ENCODE measurements around the gene PAPLN. TPM values are rescaled to one million over a fixed set of nuclear protein-coding genes. Genes with fewer than 3 reads are reported as not detected.
A peak's percentile ranks its signal among the peaks of the same experiment; 100 is the strongest.

Gene PAPLN
- polyA plus RNA-seq, 3 donors = 0.58 to 2.8 (median 0.73) TPM

DNA sequence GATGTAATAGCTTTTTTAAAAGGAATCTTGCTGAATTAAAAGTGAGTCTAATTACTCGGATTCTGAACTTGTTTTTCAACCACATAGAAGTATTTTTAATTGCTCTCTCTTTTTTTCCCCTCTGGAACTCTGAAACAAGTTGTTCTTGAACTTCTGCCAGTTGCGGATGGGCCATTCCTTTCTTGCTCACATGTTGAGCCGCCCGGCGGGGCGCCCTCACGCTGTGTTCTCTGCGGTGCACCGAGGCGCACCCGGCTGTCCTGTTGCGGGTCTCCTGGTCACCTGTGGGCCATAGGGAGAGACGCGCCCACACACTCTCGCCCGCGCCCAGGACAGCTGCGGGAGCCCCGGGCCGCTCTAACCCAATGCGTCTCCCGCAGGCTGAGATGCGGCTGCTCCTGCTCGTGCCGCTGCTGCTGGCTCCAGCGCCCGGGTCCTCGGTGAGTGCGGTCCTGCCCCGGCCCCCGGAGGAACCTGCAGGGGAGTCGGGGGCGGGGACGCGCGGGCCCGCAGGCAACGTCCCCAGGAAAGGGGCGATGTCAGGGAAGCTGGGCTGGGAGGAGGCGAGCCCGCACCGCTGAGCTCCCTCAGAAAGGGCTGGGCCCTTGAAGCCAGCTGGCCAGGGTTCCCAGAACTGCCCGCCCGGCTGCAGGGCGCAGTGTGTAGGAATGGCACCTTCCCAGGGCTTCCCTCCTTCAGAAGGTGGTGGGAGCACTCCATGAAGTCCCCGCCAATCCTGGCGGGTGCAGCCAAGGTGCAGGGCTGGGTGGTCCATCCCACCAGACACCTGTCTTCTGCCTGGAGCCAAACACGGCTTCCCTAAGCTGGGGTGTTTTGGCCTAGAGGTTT is 2.3 kb downstream of the PAPLN start:
- Histone ChIP-seq H3K4me2 (replicated peaks; ENCODE audit: extremely low read depth, low read length, poor library complexity, severe bottlenecking) (peak overlapping the region; percentile 52), H3K79me2 (ENCODE audit: insufficient read depth, low read length) (no peaks in the 10 kb centered on the region), H2AFZ (ENCODE audit: insufficient read depth, low read depth, low read length, poor library complexity, severe bottlenecking) (peak overlapping the region; percentile 68), H3K4me1 (ENCODE audit: control insufficient read depth in 1 of 2, insufficient read depth in 2 of 2, low read length in 2 of 2) (peaks cover 48 to 81% of the 10 kb centered on the region in 2 donors), H3K9ac (ENCODE audit: insufficient read depth, low read length, poor library complexity, severe bottlenecking) (peak overlapping the region; percentile 21), H3K4me3 (replicated peaks in 1 of 3; ENCODE audit: low read depth in 2 of 3, low read length in 3 of 3) (peak overlapping the region in 1 of 3 experiments; percentile 56), H3K36me3 (replicated peaks in 1 of 2; ENCODE audit: control insufficient read depth in 1 of 2, insufficient read depth in 2 of 2, low read length in 2 of 2) (no peaks in the 10 kb centered on the region), H4K20me1 (ENCODE audit: insufficient read depth, low read length) (peaks cover 5% of the 10 kb centered on the region), H3K27me3 (ENCODE audit: control insufficient read depth in 2 of 2, insufficient read depth in 2 of 2, low read length in 2 of 2) (peaks cover 37 to 65% of the 10 kb centered on the region in 2 donors), H3K27ac (ENCODE audit: low read depth in 1 of 2, low read length in 2 of 2) (no peak overlapping the region), H3K9me3 (replicated peaks in 1 of 2; ENCODE audit: control insufficient read depth in 1 of 2, insufficient read depth in 1 of 2, low read length in 2 of 2) (peaks cover 0 to 8% of the 10 kb centered on the region in 2 donors)
- WGBS (ENCODE audit: insufficient coverage) = 12% methylated on average over 46 of the region's 48 CpGs
- Mint-ChIP-seq H3K36me3 (peaks cover 11 to 14% of the 10 kb centered on the region in 2 donors), H3K9me3 (peaks cover 0 to 20% (median 7%) of the 10 kb centered on the region in 7 donors), H3K4me1 (peaks cover 65% of the 10 kb centered on the region), H3K27ac (no peak overlapping the region), H3K4me3 (peak overlapping the region in 1 of 2 donors; percentile 89), H3K27me3 (ENCODE audit: low read depth in 3 of 3) (peaks cover 60 to 76% (median 65%) of the 10 kb centered on the region in 3 donors)
- TF ChIP-seq CTCF (IDR thresholded peaks at IDR 0.05) = no peak
- DNase-seq = peak in 1 of 3 donors; percentile 4
- intact Hi-C loops (cut with micrococcal nuclease) = no loop called here

DNA sequence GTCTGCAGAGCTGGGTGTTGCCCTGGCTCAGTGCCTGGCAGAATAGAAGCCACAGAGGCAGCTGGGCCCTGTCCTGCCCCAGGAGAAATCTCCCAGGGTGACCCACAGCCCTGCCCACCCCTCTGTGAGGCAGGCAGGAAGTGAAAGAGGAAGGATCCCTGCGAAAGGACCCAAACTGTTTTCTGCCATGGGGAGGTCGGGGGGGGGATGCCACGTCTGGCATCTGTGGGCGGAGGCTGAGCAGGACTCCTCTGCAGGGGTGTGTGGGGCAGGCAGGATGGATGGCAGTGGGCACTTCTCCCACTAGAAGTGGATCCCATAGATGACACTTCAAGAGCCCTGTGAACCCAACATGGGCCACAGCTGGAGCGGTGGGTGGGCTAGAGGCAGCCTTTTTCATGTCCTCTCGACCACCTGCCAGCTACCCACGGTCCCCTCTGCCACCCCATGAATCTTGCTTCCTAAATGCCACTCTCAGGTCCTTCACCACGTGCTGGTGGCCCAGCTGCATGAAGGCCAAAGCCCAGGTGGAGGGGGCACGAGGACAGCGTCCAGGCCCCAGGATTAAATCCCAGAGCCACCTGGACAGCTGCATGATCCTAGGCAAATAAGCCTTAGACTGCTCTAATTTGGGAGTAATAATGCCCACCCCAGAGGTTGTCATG is 3.6 kb downstream of the PAPLN start:
- Histone ChIP-seq H3K9me3 (replicated peaks in 1 of 2; ENCODE audit: control insufficient read depth in 1 of 2, insufficient read depth in 1 of 2, low read length in 2 of 2) (peaks cover 0 to 8% of the 10 kb centered on the region in 2 donors), H3K27ac (ENCODE audit: low read depth in 1 of 2, low read length in 2 of 2) (no peak overlapping the region), H3K4me3 (replicated peaks in 1 of 3; ENCODE audit: low read depth in 2 of 3, low read length in 3 of 3) (peak overlapping the region in 1 of 3 experiments; percentile 53), H3K79me2 (ENCODE audit: insufficient read depth, low read length) (no peaks in the 10 kb centered on the region), H3K9ac (ENCODE audit: insufficient read depth, low read length, poor library complexity, severe bottlenecking) (no peak overlapping the region), H4K20me1 (ENCODE audit: insufficient read depth, low read length) (peaks cover 5% of the 10 kb centered on the region), H2AFZ (ENCODE audit: insufficient read depth, low read depth, low read length, poor library complexity, severe bottlenecking) (peak overlapping the region; percentile 5), H3K4me1 (ENCODE audit: control insufficient read depth in 1 of 2, insufficient read depth in 2 of 2, low read length in 2 of 2) (peaks cover 56 to 93% of the 10 kb centered on the region in 2 donors), H3K27me3 (ENCODE audit: control insufficient read depth in 2 of 2, insufficient read depth in 2 of 2, low read length in 2 of 2) (peaks cover 27 to 63% of the 10 kb centered on the region in 2 donors), H3K4me2 (replicated peaks; ENCODE audit: extremely low read depth, low read length, poor library complexity, severe bottlenecking) (peak overlapping the region; percentile 57), H3K36me3 (replicated peaks in 1 of 2; ENCODE audit: control insufficient read depth in 1 of 2, insufficient read depth in 2 of 2, low read length in 2 of 2) (no peaks in the 10 kb centered on the region)
- Mint-ChIP-seq H3K36me3 (peaks cover 11 to 15% of the 10 kb centered on the region in 2 donors), H3K4me3 (peak overlapping the region; percentile 45 to 60), H3K27ac (no peak overlapping the region), H3K27me3 (ENCODE audit: low read depth in 3 of 3) (peaks cover 53 to 71% (median 61%) of the 10 kb centered on the region in 3 donors), H3K9me3 (peaks cover 0 to 20% (median 7%) of the 10 kb centered on the region in 7 donors), H3K4me1 (peaks cover 70% of the 10 kb centered on the region)
- intact Hi-C loops (cut with micrococcal nuclease) = no loop called here
- DNase-seq = peak; percentile 56 to 68 (median 60)
- WGBS (ENCODE audit: insufficient coverage) = 19% methylated on average over 8 of the region's 10 CpGs
- TF ChIP-seq CTCF (IDR thresholded peaks at IDR 0.05) = no peak
